GM18519 (cell line): ENCODE results near the gene DENND6A.
"Not testable (repeated sequence)": the region's sequence is repeated elsewhere in the genome, so short reads cannot be mapped to it uniquely, and the experiment has no call there.

Experiments
- ATAC-seq: cut with Tn5 transposase; IDR thresholded peaks from one replicate; pipeline ENCODE4 v1.9.1; 2021; ENCODE audit warnings: mild to moderate bottlenecking, moderate library complexity; ENCODE audit not compliant: unreplicated experiment, low FRiP score

The DENND6A gene

GRCh38 chr3:57646723-57647122, 46.2 kb downstream of the DENND6A start:
- no peak for ATAC-seq

GRCh38 chr3:57644740-57645139, 48.1 kb downstream of the DENND6A start:
- ATAC-seq, result no peak

DNA sequence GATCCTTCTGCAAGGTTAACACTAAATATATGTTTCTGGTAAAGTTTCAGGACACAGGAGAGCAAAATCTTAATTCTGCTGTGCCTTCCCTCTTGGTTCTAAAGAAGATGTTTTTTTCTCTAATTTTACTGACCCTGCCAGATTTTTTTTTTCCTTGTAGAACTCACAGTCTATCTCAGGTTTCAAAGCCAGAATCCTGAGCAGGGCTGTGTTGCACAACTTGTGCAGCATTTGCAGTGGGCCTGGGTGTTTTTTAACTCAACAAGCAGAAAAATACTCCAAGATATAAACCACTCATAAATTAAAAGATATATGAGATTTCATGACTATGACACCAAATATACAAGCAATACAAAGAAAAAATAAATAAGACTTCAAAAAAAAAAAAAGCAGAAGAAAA, 55.5 kb downstream of the DENND6A start:
- ATAC-seq, result no peak

GRCh38 chr3:57634259-57634658, 58.6 kb downstream of the DENND6A start:
- ATAC-seq, result not testable (repeated sequence)

GRCh38 chr3:57627976-57628375, 64.9 kb downstream of the DENND6A start:
- no peak for ATAC-seq

- no peak for ATAC-seq
Measured at GRCh38 chr3:57624801-57625200, 68.1 kb downstream of the DENND6A start.

DNA sequence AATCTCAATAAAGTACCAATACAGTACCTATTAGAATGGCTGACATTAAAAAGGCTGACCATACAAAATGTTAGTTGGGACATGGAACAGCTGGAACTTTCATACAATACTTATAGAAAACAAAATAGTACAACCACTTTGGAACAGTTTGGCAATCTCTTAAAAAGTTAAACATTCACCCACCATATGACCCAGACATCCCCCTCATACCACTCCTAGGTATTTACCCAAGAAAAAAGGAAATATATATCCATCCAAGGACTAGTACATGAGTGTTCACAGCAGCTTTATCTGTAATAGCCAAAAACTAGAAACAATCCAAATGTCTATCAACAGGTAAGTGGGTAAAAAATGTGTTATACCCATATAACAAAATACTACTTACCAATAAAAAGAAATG, 70.5 kb downstream of the DENND6A start:
- no peak for ATAC-seq

DNA sequence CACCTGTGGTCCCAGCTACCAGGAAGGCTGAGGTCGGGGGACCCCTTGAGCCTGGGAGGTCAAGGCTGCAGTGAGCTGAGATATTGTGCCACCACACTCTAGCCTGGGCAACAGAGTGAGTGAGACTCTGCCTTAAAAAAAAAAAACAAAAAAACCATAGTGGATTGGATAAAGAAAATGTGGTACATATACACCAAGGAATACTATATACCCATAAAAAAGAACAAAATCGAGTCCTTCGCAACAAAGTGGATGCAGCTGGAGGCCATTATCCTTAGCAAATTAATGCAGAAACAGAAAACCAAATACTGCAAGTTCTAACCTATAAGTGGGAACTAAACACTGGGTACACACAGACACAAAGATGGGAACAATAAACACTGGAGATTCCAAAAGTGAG, 75.1 kb downstream of the DENND6A start:
- no peak for ATAC-seq

GRCh38 chr3:57616233-57616632, 76.6 kb downstream of the DENND6A start:
- no peak for ATAC-seq

DNA sequence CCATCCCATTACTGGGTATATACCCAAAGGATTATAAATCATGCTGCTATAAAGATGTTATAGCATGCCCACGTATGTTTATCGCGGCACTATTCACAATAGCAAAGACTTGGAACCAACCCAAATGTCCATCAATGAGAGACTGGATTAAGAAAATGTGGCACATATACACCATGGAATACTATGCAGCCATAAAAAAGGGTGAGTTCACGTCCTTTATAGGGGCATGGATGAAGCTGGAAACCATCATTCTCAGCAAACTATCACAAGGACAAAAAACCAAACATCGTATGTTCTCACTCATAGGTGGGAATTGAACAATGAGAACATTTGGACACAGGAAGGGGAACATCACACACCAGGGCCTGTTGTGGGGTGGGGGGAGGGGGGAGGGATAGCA, 81.0 kb downstream of the DENND6A start:
- ATAC-seq, result not testable (repeated sequence)

DNA sequence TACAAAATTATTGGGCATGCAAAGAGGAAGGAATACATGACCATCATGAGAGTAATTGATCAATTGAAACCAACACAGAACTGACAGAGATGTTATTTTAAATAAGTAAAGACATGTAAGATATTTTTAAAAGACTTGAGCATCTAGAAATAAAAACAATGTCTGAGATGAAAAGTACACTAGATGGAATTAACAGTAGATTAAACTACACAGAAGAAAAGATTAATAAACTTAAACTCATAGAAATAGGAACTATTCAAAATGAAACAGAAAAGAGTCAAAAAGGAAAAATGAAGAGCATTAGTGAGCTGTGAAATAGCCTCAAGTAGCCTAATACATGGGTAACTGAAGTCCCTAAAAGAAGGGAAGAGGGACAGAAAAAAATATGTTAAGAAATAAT, 87.2 kb downstream of the DENND6A start:
- ATAC-seq, result no peak

DNA sequence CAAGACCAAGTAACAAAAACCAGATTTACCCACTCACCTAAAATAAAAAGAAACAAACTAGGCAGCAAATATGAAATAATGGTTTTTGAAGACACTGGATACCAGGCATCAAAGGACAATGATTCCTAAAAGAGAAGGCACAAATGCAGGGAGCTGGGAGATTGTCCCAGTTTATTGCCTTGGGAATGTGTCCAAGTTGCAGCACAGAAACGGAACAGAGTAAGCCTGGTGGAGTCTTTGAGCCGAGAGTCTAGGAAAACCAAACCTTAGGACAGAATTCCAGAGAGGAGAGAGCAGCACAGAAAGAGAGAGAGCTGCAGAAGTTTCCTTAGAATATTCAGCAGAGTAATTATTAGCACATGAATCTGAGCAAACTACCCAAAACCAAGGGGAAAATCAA, 87.9 kb downstream of the DENND6A start:
- ATAC-seq, result no peak

- ATAC-seq, result no peak
Measured at GRCh38 chr3:57600195-57600594, 92.7 kb downstream of the DENND6A start.

- no peak for ATAC-seq
Measured at GRCh38 chr3:57598765-57599360, 94.0 kb downstream of the DENND6A start.

DNA sequence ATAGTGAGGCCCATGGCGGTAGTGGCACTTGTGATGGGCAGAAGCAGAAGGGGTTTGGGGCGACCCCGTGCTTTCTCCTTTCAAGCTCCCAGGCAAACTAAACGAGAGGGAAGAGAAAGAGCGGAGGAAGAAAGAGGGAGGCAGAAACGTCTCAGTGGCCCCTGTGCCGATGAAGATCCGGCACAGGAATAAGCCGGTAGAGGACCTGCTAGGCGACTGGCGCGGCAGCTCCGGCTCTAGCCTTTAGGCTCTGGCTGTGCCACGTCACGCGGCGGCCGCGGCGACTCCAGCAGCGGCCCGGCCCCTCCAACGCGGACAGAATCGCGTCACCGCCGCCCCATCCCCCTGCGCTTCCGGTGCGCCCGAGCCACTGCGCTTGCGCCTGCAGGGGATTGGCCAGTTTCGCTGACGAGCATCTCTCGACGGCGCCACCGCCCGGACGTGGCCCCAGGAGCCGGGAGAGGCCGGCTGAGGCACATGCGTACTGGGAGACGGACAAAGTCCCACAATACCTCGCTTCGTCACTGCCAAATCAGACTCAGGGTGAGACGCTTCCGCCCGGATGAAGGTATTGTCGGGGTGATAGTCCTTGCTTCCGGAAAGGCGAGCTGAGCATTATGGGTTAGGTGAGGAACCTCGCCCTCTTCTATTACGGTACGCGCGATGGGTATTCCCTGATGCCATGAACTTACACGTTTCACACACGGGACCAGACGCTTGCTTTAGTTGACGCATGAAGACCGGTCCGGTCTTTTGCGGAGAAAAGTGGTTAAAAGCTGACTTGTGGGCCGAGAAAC, 95.6 kb downstream of the DENND6A start, which contains the start of gene ARF4:
Gene ARF4, minus strand, starts transcription at position 218 of the 797 bp plus-strand sequence. Its CDS starts 204 bp downstream, at position 14.
- peak; percentile 92 for ATAC-seq

DNA sequence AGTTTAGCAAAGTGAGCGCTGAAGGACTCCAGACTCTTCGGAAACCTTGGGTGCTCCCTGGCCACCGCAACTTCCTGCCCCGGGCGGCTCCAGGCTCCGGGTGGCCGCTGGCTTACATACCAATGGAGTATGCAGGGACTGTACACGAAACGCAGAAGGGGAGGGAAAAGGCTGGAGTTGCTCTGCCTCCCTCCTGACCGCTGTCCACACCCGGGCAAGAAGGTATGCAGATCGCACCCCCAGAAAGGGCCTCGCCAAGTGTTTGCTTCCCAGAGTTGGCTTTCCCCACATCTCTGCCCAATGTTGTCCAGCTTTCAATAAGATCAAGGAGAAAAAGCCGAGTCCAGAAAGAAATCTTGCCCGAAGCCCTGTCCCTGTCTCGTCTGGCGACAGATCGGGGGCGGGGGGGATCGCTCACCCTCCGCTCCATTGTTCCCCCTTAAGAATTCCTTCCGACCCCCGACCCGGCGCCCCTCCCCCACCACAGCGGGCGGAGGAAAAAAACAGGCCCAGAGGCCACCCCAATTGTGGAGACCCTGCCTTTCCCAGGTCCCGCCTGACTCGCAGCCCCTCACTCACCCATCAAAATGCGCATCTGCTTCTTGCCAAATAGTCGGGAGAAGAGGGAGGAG, 96.3 kb downstream of the DENND6A start:
- no peak for ATAC-seq

- no peak for ATAC-seq
Measured at GRCh38 chr3:57594576-57594975, 98.3 kb downstream of the DENND6A start.

GRCh38 chr3:57594144-57594543, 98.7 kb downstream of the DENND6A start:
- no peak for ATAC-seq

DNA sequence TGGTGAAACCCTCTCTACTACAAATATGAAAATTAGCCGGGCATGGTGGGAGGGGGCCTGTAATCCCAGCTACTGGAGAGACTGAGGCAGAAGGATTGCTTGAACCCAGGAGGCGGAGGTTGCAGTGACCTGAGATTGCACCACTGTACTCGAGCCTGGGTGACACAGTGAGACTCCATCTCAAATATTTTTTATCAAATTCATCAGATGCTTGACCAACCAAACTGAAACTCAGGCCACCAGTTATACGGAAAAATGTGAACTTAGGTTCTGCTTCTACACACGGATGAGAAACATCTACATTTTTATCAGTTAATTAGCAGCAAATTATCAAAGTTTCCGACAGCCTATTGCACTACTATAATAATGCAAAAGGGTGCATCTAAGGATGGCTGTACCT, 100.6 kb downstream of the DENND6A start:
- no peak for ATAC-seq

- ATAC-seq, result no peak
Measured at GRCh38 chr3:57587905-57588304, 105.0 kb downstream of the DENND6A start.

- ATAC-seq, result no peak
Measured at GRCh38 chr3:57586778-57587177, 106.1 kb downstream of the DENND6A start.

- no peak for ATAC-seq
Measured at GRCh38 chr3:57583544-57583943, 109.3 kb downstream of the DENND6A start.
